NCI-H510A (cell line): ENCODE data around the gene LRMDA.

Experiments
- DNase-seq: peaks from one replicate; lab custom pipeline; 2025; lab: John Stamatoyannopoulos, UW

The LRMDA gene

DNA sequence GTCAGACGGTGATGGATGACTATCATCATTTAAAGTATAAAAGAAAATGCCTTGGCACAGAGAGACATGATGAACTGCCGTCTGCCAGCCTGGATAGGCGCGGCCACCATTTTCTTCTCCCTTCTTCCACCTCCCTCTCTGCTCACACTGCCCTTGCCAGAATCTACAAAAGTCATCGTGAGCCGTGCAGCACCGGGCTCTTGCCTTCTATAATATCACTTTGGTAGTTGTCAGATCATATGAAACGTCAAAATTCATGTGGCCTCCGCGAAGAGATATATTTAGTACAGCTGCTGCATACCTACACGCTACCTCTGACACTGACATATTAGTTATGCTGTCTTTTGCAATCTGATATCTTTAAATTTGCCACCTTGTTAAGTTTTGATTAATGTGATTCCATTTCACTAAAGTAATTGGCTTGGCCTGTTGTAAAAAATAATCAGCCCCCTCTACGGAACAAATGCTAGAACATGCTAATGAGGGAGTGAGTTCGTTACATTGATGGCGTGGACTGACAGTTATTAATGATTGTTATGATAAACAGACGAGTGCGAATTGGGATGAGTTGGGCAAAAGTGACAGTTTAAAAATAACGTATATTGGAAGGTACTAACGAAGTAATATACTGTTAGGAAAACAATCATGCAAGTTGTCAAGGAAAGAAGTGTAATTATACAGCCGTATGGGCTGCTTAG is 214.9 kb downstream of the LRMDA start:
- DNase-seq = no peak

GRCh38 chr10:75646916-75647315 is 215.5 kb downstream of the LRMDA start:
- no peak for DNase-seq

GRCh38 chr10:75647675-75648074 is 216.3 kb downstream of the LRMDA start:
- no peak for DNase-seq

GRCh38 chr10:75648351-75648750 is 216.9 kb downstream of the LRMDA start:
- DNase-seq = no peak

GRCh38 chr10:75648854-75649253 is 217.4 kb downstream of the LRMDA start:
- DNase-seq = no peak

GRCh38 chr10:75649466-75649865 is 218.0 kb downstream of the LRMDA start:
- DNase-seq = no peak

DNA sequence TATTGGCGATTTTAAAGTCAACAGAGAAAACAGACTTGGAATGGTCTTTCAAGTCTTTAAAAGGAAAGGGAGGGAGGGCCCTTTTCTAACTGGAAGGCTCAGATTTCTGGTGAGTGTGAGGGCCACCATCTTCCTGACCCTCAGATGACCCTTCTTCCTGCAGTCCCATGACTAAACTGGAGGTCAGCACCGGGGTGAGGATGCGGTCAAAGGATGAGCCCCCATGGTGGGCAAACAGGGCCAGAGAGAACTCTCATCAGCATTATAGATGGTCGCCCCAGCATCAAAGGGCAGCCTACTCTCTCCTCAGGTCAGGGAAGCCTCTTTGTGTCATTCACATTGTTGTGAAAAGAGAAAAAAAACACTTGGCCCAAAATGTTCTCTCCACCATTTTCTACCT is 219.2 kb downstream of the LRMDA start:
- DNase-seq = no peak

DNA sequence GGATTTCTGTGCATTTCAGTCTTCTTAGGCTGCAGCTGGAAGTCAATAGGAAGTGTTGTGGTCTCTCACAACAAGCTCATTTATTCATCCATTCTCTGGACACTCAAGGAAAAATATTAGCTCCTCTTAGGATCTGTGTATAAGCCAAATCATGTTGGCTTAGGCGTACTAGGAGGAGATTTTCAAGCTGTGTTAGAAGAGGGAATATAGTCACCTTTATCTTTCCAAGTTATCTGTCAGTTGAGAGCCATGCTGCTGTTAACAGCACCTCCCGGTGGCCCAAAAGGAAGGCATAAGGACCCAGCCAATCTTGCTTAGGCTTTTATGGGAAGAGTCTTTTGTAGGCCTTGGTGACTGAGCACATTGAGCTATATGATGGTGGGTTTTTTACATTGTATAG is 220.0 kb downstream of the LRMDA start:
- DNase-seq = no peak

GRCh38 chr10:75652146-75652740 is 220.8 kb downstream of the LRMDA start:
- no peak for DNase-seq

DNA sequence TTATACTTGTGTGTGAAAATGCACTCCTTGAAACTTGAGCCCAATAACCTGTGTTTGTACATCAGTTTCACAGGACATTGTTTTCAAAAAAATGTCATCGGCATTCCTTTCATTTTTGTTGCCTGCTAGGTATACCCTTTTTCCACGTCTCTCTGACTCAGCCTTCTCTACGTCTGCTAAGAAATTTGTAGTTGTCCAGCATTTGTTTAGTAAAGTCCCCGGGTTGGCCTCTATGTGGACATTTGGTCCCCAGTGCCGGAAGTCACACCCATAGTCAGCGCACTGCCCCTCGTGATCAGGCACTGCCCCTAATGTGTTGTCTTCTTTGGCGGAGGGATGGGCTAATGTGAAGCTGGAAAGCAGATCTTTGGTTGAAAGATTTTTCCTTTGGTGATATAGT is 222.3 kb downstream of the LRMDA start:
- no peak for DNase-seq

GRCh38 chr10:75654171-75654771 is 222.8 kb downstream of the LRMDA start:
- no peak for DNase-seq

DNA sequence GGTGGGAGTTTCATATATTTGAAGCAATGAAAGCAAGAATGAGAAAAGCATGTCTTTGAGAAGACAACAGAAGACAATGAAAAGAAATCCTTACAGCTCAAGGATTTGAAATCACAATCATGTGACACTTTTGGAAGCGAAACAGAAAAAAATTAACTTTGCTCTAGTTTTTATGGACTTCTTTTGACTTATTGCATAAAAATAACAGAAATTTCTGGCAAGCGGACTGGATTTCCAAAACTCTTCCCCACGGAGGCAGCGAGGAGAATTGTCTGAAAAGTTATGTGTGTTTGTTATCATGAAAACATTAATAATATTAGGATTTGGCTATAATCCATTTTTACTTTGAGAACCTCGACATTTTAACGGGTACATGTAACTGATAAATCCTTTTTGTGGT is 223.3 kb downstream of the LRMDA start:
- no peak for DNase-seq

- DNase-seq = no peak
These were observed 224.5 kb downstream of the LRMDA start for GRCh38 chr10:75655791-75656451.

- no peak for DNase-seq
These were observed 225.9 kb downstream of the LRMDA start for GRCh38 chr10:75657351-75657750.

DNA sequence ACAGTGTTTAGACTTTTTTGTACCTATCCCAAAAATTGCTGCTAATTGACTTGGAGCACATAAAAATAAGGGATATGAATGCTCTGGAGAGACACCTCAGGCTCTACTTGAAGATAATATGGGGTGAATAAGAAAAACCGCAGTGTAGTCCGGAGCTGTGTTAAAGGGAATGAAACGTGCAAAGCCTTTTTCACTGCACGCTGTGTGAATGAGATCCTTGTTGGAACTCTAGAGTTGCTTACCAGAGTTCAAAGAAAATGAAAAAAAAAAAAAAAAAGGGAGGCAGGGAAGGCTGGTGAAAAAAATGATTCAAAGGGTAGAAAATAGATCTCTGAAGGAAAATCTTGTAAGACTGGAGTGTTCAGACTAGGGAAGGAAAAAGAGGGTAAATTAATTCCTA is 226.6 kb downstream of the LRMDA start:
- DNase-seq = no peak

DNA sequence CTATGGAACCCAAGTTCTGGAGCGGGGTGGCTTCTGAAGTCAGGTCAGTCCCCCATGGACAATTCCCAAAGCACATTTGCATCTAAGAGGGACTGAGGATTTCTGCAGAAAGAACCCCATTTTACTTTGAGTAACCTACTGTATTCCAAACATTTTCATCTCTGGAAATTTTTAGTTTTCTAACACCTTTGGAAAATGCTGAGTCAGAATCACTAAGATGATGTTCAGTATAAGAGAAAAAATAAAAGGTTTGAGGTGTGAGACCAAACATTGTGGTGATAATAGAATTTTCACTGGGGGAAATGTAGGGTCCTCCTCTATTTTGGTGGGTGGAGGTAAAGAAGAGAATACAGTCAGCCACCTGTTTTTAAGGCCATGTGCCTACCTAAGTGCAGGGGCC is 227.1 kb downstream of the LRMDA start:
- no peak for DNase-seq

DNA sequence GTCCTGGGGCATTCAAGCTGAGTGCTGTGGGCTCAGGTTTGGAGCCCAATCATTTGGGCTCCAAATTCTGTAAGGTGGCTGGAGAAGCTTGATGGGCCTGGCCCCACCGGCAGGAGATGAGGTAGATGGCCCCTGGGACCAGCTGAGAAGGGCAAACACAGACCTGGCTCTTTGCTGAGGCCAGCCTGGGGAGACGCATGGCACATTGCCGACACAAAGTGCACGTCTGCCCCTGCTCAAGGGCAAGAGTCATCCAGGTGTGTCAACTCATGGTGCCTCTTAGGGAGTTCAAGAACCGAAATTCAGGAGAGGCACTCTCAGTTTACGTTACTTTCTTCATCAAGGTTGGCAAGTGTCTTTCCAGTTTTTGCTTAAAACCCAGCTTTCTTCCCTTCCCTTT is 227.5 kb downstream of the LRMDA start:
- no peak for DNase-seq

- no peak for DNase-seq
These were observed 229.4 kb downstream of the LRMDA start for GRCh38 chr10:75660823-75661222.

GRCh38 chr10:75662715-75663114 is 231.3 kb downstream of the LRMDA start:
- DNase-seq = no peak

GRCh38 chr10:75663947-75664664 is 232.7 kb downstream of the LRMDA start:
- no peak for DNase-seq

DNA sequence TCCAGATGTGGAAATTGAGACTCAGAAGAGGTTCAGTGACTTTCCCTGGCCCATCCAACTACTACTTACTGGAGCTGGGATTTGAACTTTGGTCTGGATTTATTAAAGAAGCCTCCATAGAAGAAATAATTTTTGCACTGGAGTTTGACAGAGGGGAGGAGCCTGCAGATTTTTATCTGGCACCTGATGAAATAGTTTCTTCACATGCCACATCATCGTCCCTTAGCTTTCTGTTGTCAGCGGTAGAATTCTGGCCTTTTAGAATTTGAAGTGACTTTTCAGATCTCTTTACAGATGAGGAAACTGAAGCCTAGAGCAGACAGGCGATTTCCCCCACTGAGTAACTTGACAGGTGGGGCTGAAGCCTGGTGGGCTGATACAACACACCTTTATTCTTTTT is 233.5 kb downstream of the LRMDA start:
- no peak for DNase-seq

- DNase-seq = no peak
These were observed 234.3 kb downstream of the LRMDA start for GRCh38 chr10:75665707-75666106.
